Measurements from ENCODE around the gene CD47. TPM values are rescaled to one million over a fixed set of nuclear protein-coding genes. Genes with fewer than 3 reads are reported as not detected.

The CD47 gene
- polyA plus RNA-seq, 1 of the 3 experiments (the other 2 are of a cell fraction): 19.6 TPM

DNA sequence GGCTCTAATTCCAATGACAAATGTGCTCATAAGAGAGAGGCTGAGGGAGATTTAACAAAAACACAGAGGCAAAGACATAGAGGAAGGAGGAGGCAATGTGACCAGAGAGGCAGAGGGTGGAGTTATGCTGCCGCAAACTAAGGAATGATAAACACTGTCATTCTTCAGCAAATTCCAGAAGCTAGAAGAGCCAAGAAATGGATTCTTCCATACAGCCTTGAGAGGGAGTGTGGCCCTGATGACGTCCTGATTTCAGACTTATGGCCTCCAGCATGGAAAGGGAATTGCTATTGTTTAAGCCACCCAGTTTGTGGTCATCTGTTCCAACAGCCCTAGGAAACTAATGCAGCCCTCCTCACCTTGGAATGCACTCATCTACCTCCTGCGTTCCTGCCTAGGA lies 30.5 kb downstream of the CD47 start:
- 94% methylated on average over 3 of the region's 3 CpGs for WGBS (ENCODE audit: low lambda C conversion rate)
- Histone ChIP-seq H3K9ac (no peak overlapping the region), H2AFZ (ENCODE audit: low read depth) (no peak overlapping the region), H3K4me1 (ENCODE audit: control insufficient read depth in 1 of 2, insufficient read depth in 2 of 2, low read depth in 1 of 2, low read length in 1 of 2) (no peaks in the 10 kb centered on the region; a peak in 1 of 4 replicates), H3K9me3 (no peaks in the 10 kb centered on the region), H4K20me1 (ENCODE audit: insufficient read depth) (no peaks in the 10 kb centered on the region), H3K36me3 (replicated peaks in 1 of 2; ENCODE audit: control insufficient read depth in 1 of 2, insufficient read depth in 2 of 2, low read length in 1 of 2) (peaks cover 21 to 46% of the 10 kb centered on the region in 2 experiments), H3K4me3 (ENCODE audit: low read depth in 2 of 2, low read length in 1 of 2) (no peak overlapping the region), H3K79me2 (ENCODE audit: insufficient read depth) (no peaks in the 10 kb centered on the region), H3K27ac (ENCODE audit: low read depth in 2 of 2, low read length in 1 of 2) (no peak overlapping the region), H3K27me3 (ENCODE audit: insufficient read depth) (no peaks in the 10 kb centered on the region), H3F3A (replicated peaks; ENCODE audit: insufficient read depth) (no peaks in the 10 kb centered on the region), H3K4me2 (no peak overlapping the region), H3K9me2 (no peaks in the 10 kb centered on the region)
- TF ChIP-seq RXRA (IDR thresholded peaks at IDR 0.05; ENCODE audit: borderline replicate concordance, low read depth) (no peak), GABPA (IDR thresholded peaks at IDR 0.05; ENCODE audit: low read depth) (no peak), FOSL2 (IDR thresholded peaks at IDR 0.05; ENCODE audit: borderline replicate concordance, low read depth) (no peak), RCOR1 (IDR thresholded peaks at IDR 0.05; ENCODE audit: low read length) (no peak), CHD2 (IDR thresholded peaks at IDR 0.05; ENCODE audit: low read length, partially characterized antibody) (no peak), FOXM1 (IDR thresholded peaks at IDR 0.05; ENCODE audit: low read depth) (no peak), MXI1 (IDR thresholded peaks at IDR 0.05; ENCODE audit: low read depth, low read length) (no peak), YY1 (IDR thresholded peaks at IDR 0.05; ENCODE audit: low read depth) (no peak), POLR2AphosphoS5 (IDR thresholded peaks at IDR 0.05; ENCODE audit: low read depth, low read length) (no peak), TCF12 (IDR thresholded peaks at IDR 0.05) (no peak), EP300 (IDR thresholded peaks at IDR 0.05; ENCODE audit: borderline replicate concordance in 1 of 2, low read depth in 1 of 2, low read length in 1 of 2) (no peak), TAF1 (IDR thresholded peaks at IDR 0.05; ENCODE audit: borderline replicate concordance, low read depth, low read length) (no peak)
- TF ChIP-seq, protein P1, sequence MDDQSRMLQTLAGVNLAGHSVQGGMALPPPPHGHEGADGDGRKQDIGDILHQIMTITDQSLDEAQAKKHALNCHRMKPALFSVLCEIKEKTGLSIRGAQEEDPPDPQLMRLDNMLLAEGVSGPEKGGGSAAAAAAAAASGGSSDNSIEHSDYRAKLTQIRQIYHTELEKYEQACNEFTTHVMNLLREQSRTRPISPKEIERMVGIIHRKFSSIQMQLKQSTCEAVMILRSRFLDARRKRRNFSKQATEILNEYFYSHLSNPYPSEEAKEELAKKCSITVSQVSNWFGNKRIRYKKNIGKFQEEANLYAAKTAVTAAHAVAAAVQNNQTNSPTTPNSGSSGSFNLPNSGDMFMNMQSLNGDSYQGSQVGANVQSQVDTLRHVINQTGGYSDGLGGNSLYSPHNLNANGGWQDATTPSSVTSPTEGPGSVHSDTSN (IDR thresholded peaks at IDR 0.05): no peak
- TF ChIP-seq, protein P2, sequence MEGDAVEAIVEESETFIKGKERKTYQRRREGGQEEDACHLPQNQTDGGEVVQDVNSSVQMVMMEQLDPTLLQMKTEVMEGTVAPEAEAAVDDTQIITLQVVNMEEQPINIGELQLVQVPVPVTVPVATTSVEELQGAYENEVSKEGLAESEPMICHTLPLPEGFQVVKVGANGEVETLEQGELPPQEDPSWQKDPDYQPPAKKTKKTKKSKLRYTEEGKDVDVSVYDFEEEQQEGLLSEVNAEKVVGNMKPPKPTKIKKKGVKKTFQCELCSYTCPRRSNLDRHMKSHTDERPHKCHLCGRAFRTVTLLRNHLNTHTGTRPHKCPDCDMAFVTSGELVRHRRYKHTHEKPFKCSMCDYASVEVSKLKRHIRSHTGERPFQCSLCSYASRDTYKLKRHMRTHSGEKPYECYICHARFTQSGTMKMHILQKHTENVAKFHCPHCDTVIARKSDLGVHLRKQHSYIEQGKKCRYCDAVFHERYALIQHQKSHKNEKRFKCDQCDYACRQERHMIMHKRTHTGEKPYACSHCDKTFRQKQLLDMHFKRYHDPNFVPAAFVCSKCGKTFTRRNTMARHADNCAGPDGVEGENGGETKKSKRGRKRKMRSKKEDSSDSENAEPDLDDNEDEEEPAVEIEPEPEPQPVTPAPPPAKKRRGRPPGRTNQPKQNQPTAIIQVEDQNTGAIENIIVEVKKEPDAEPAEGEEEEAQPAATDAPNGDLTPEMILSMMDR (IDR thresholded peaks at IDR 0.05): no peak
- TF ChIP-seq, protein P3, sequence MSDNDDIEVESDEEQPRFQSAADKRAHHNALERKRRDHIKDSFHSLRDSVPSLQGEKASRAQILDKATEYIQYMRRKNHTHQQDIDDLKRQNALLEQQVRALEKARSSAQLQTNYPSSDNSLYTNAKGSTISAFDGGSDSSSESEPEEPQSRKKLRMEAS (IDR thresholded peaks at IDR 0.05; ENCODE audit: low read depth): no peak
- TF ChIP-seq, protein P4, sequence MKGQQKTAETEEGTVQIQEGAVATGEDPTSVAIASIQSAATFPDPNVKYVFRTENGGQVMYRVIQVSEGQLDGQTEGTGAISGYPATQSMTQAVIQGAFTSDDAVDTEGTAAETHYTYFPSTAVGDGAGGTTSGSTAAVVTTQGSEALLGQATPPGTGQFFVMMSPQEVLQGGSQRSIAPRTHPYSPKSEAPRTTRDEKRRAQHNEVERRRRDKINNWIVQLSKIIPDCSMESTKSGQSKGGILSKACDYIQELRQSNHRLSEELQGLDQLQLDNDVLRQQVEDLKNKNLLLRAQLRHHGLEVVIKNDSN (IDR thresholded peaks at IDR 0.05; ENCODE audit: borderline replicate concordance, low read depth): no peak
- TF ChIP-seq, protein P5, sequence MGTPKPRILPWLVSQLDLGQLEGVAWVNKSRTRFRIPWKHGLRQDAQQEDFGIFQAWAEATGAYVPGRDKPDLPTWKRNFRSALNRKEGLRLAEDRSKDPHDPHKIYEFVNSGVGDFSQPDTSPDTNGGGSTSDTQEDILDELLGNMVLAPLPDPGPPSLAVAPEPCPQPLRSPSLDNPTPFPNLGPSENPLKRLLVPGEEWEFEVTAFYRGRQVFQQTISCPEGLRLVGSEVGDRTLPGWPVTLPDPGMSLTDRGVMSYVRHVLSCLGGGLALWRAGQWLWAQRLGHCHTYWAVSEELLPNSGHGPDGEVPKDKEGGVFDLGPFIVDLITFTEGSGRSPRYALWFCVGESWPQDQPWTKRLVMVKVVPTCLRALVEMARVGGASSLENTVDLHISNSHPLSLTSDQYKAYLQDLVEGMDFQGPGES (IDR thresholded peaks at IDR 0.05; ENCODE audit: low read depth, low read length): no peak
- POLR2A ChIA-PET: no interaction called here
- no peak for DNase-seq
- CTCF ChIA-PET: no interaction called here

Data from SK-N-SH (cell line).